Epidermal melanocyte (primary cell): ENCODE results near the gene USP34.

Source experiments
- DNase-seq: peaks from one replicate; pipeline ENCODE4 v3.0.0; 2011; ENCODE audit warnings: low spot score; ENCODE audit not compliant: insufficient read length

The USP34 gene

DNA sequence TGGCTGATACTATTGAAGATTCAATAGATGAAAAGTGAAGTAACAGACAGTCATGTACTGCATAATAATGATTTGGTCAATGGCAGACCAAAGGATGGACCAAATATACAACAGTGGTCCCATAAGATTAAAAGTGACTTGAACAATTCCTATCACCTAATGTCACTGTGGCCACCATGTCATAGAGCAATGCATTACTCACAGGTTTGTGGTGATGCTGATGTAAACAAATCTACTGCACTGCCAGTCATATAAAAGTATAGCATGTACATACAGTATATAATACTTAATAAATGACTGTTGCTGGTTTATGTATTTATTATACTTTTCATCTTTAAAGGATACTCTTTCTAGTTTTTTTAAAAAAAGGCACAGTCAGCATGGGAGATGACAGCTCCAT is 99.9 kb downstream of the USP34 start:
- no peak for DNase-seq

DNA sequence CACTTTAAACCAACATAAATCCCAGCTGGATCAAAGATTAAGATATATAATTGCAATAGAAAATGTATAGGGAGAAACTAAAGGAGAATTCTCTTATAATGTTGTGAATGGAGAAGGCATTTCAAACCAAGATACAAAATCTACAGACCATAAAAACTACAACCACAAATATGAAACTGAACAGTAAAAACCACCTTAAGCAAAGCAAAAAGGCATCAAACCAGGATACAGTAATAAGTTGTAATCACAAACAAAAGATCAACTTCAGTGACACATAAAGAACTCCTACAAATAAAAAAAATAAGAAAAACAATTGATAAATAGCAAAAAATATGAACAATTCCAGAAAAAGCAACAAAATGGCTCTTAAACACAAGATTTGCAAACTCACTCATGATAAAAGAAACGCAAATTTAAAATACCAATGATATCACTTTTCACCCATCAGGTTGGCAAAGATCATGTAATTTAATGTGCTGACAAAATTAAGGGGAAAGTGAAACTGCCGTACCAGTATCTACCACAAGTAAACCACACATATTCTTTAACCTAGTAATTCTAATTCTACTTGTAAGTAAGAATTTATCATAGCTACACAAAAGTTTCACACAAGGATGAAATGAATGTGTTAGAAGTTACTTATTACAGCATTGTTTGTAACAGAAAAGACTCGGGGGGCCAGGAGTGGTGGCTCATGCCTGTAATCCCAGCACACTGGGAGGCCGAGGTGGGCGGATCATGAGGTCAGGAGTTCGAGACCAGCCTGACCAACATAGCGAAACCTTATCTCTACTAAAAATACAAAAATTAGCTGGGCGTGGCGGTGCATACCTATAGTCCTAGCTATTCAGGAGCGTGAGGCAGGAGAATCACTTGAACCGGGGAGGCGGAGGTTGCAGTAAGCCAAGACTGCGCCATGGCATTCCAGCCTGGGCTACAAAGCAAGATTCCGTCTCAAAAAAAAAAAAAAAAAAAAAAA is 101.9 kb downstream of the USP34 start:
- DNase-seq = no peak

DNA sequence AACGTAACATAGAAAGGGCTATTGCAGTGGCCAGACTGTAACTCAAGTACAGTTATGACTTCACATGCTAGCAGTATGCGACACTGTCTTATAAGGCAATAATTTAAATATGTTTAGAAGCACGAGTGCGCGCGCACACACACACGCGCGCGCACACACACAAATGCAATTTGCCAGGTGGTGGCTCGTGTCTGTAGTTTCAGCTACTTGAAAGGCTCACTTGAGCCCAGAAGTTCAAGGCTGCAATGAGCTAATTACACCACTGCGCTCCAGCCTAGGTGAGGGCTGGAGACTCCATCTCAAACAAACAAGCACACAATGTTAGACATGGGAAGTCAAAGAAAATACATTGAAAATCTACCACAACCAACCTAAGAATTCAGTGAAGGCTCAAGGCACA is 103.7 kb downstream of the USP34 start:
- DNase-seq = no peak

DNA sequence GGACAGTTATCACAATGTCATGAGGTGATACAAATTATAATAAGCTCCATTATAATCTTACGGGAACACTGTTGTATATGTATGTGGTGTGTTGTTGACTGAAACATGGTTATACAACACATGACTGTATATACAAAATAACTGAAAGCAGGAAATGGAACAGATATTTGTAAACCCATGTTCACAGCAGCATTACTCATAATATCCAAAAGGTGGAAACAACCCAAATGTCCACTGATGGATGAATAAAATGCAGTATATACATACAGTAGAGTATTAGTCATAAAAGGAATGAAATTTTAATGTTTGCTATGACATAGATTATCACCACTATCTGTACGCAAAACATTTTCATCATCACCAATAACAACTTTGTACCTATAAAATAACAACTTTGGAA is 107.3 kb downstream of the USP34 start:
- no peak for DNase-seq

DNA sequence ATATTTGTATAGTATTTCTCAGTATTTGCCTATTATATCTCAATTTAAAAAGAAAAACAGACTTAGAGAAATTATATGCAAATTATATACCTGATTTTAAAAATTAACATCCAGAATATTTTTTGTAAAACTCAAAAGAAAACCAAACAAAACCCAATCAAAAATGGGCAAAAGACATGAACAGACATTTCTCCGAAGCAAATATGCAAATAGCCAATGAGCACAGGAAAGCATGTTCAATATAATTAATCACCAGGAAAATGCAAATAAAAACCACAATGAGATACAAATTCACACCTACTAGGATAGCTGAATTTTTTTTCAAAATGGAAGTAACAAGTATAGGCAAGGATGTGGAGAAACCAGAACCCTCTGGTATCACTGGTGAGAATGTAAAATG is 108.0 kb downstream of the USP34 start:
- no peak for DNase-seq

DNA sequence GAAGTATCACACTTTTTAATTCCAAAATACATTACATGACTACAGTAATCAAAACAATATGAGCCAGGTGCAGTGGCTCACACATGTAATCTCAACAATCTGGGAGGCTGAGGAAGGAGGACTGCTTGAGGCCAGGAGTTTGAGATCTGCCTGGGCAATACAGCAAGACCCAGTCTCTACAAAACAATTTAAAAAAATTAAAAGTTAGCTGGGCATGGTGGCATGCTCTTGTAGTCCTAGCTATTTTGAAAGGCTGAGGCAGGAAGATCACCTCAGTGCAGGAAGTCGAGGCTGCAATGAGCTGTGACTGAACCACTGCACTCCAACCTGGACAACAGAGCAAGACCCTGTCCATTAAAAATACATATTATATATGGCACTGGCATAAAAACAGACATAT is 109.8 kb downstream of the USP34 start:
- no peak for DNase-seq

DNA sequence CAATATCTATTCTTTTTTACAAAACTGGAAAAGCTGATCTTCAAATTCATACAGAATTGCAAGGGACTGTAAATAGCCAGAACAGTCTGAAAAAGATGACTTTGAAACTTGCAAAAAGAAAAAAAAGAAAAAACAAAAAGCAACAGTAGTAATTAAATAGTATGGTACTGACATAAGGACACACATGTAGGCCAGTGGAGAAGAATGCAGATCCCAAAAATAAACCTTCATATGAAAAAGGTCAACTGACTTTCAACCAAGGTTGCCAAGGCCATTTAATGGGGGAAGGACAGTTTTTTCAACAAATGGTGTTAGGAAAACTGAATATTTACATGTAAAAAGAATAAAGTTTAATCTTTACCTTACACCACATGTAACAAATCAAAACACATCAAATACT is 111.8 kb downstream of the USP34 start:
- DNase-seq = no peak

DNA sequence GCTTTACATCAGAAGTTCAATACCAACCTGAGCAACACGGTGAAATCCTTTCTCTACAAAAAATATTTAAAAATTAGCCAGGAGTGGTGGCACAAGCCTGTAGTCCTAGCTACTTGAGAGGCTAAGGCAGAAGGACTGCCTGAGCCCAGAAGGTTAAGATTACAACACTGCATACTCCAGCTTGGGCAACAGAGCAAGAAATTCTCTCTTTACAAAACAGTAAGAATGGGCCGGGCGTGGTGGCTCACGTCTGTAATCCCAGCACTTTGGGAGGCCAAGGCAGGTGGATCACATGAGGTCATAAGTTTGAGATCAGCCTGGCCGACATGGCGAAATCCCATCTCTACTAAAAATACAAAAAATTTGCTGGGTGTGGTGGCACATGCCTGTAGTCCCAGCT is 113.2 kb downstream of the USP34 start:
- DNase-seq = no peak

DNA sequence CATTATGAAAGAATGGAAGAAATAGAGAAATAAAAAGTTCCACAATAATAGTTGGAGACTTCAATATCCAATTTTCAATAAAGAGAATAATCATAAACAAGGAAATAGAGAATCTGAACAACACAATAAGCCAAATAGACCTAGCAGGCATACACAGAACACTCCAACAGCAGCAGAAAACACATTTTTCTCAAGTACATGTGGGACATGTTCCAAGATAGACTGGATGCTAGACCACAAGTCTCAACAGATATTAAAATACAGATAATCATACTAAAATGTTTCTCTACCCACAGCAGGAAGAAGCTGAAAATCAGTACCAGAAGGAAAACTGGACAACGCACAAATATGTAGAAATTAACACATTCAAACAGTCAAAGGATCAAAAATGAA is 113.9 kb downstream of the USP34 start:
- DNase-seq = no peak

DNA sequence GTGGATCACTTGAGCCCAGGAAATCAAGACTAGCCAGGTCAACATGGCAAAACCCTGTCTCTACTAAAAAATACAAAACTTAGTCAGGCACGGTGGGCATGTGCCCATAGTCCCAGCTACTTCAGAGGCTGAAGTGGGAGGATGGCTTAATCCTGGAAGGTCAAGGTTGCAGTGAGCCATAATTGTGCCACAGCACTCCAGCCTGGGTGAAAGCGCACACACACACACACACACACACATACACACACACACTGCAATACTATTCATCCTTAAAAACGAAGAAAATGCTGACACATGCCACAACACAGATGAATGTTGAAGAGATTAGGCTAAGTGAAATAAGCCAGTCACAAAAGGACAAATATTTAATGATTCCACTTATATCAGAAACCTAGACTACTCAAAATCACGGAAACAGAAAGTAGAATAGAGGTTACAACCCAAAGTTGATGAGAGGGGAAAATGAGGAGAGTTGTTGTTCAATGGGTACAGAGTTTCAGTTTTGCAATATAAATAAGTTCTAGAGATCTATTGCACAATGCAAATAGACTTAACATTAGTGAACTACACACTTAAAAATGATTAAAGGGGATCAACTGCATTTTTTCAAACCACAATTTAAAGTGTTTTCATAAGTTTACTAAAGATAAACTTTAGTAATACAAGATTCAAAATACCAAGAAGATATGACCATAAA is 114.5 kb downstream of the USP34 start:
- DNase-seq = no peak

DNA sequence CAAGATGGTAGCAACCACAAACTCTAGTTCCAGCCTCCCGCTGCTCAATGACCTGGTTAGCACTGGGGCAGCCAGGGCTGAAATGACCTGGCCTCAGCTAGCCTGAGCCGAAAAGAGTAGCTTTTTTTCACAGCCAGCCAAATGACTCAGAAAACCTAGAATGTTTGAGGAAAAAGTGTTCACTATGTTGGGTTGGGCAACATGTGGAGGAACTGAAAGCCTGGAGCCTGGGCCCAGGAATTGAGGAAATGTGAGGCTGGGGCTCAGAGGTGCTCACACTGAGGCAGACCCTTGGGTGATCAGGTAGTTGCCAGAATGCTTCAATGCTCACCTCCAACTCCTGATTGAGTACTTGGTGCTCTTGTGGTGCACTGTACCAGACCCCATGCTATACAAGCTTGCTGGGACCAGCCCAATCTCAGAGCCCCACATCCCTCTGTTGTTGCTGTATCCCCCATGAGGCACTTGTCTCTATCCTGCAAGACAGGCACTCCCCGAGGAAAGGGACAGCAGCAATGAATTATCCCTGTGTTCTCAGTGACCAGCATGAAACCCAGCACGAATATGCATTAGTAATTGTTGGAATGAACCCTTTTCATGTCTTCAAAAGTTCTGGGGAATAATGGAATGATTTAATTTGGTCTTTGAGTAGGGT is 116.2 kb downstream of the USP34 start:
- DNase-seq = no peak

DNA sequence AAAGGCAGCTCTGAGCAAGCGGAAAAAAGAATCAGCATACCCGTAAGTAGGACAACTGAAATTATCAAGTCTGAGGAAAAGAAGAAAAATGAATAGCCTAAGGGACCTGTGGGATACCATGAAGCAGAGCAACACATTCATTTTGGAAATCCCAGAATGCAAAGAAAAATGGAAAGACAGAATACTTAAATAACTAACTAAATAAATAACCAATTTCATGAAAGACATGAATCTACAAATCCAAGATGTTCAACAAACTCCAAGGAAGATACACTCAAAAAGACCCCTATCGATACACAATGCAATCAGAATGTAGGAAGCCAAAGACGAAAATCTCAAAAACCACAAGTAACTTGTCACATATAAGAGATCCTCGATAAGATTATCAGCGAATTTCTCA is 117.0 kb downstream of the USP34 start:
- DNase-seq = no peak

DNA sequence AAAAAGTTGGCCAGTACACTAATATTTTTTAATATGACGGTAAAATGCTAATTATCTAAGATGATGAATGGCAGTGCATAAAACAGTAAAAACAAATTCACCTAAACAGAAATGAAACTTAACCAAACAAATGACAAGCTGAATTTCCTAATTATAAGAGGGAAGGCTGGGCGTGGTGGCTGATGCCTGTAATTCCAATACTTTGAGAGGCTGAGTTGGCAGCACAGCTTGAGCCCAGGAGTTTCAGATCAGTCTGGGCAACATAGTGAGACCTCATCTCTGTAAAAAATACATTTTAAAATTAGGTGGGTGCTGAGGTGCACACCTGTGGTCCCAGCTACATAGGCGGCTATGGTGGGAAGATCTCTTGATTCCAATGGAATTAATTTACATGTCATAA is 120.1 kb downstream of the USP34 start:
- no peak for DNase-seq

DNA sequence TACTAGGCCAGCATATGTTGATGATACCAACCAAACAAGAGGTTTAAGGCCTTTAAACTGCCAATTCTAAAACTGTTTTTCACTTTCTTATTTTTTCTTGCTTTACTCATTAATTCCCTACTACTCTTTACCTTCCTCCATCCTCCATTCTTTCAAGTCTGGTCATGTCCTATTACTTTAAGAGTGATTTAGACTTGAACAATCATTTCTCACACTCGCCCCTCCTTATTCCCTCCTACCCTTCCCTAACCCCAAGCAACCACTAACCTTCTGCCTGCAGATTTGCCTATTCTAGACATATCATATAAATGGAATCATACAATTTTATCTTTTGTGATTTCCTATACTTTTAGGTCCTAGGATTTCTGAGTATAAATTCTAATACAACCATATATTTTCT is 127.7 kb downstream of the USP34 start:
- DNase-seq = no peak

DNA sequence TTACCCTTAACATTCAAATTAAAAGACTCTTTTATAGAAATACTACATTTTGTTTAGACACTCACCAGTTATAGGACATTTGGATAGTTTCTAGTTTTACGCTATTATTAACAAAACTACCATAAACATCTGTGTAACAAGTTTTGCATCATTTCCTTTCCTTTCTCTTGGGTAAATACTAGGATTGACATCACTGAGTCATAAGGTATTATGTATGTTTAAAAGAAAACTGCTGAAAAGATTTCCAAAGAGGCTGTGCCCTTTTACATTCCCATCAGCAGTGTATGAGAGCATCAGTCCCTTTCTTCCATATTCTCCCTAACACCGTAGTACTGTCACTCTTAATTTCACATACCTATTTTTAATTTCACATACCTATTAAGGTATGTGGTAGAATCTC is 130.6 kb downstream of the USP34 start:
- no peak for DNase-seq

DNA sequence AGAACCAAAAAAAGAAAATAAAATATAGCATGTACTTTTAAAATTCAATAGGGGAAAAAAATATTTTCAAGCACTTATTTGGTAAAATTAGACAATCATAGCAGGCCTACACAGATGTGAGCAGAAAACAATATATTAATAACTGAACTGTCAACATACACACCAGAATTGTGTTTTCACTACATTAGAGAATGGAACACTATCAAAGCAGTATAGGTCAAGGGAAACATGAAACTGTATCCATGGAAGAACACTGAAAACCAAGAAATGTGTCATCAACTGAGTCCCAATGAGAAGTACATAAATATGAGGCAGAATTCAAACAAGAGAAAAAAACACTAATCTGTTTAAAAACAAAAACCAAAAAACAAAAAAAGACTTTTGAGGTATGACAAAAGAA is 132.4 kb downstream of the USP34 start:
- no peak for DNase-seq

DNA sequence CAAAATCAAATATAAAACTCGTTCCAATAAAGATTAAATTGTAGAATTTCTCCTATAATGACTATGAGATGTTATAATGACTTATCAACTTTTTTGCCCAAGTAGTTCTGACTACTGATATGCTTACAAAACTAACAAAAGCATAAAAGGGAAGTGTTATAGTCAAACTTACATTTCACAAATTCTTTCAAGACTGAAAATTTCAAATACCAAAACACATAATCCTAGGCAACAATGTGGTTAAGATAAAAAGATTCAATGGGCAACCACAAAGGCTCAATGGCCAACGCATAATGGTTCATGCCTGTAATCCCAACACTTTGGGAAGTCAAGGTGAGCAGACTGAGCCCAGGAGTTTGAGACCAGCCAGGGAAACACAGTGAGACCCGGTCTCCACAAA is 135.7 kb downstream of the USP34 start:
- DNase-seq = no peak

DNA sequence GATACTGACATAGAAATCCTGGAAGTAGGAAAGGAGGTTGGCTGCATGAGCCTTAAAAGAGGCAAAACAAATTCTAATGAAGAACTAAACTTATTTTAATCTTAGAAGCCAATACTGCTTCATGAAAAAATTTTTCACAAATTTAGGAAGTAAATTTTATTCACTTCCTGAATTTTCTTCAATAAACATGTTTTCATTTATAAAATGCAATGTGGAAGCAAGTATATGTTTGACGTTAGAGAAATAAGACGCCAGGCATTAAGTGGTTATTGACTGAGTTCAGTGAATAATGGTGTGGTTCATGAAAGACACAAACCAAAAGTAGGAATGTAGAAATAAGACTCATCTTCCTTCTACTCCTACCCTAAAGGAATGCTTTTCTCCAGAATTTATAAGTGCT is 136.4 kb downstream of the USP34 start:
- DNase-seq = no peak

DNA sequence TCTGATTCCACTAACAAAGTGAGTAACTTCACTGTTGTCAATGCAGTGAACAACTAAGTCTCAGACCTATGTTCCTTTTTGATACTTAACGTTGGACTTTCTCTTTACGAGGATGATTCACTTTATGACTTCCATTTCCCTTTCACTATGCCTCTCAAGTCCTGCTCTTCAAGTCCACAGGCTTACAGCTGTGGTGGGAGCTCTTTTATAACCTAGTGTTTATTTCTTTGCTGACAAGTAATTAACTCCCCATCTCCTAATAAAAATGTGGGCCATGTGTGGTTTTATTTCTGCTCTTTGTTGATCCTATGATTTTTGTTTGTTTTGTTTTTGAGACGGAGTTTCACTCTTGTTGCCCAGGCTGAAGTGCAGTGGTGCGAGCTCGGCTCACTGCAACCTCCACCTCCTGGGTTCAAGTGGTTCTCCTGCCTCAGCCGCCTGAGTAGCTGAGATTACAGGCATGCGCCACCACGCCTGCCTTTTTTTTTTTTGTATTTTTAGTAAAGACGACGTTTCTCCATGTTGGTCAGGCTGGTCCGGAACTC is 142.1 kb downstream of the USP34 start:
- peak; percentile 20 for DNase-seq

DNA sequence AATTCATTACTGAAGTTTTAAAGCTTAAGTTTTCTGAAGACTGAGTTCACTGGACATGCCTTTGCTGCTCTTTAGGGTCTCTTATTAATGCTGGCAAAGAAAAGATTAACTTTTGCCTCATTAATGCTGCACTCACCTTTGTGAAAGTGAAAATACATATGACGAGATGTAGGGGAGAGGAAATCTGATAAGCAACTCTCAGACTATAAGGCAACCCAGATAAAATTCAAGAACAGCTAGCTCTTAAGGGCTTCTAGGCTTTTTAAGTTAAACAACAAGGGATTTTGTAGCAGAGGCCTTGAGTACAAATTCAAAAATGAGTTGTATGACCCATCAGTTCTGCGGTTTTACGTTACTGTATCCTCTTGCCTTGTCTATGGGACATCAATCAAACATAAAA is 143.7 kb downstream of the USP34 start:
- no peak for DNase-seq

DNA sequence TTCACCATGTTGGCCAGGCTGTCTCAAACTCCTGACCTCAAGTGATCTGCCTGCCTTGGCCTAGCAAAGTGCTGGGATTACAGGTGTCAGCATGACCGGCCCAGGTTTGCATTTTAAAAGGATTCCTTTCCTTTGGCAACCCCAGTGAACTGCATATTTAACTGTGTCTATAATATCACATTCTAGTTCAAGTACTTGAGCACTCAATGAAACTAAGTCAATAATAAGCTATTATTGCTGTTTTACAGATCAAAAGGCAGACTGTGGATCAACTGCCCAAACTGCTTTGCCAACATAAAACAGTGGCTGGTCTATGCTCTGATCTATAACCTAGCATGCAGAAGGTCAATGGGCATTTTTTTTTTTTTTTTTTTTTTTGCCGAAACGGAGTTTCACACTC is 144.5 kb downstream of the USP34 start:
- no peak for DNase-seq

DNA sequence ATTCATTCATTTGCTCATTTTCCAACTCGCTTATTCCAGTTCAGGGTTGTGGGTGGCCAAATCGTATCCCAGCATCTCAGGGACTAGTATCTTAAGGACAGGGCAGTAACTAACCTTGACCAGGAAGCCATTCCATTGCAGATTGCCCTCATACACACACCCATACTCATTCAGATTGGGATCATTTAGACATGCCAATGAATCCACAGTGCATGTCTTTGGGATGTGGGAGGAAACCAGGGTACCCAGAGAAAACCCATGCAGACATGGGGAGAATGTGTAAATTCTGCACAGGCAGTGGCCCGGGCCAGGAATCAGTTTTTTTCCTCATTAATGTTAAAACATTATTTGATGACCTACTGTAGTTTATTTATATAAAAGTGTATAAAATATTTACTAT is 150.7 kb downstream of the USP34 start:
- DNase-seq = no peak
